DLD1 (cell line): ENCODE results near the gene TPM2.

Experiments used
- in situ Hi-C: cut with HindIII; loops from 2 replicates; pipeline ENCODE4 v1.10.0; 2017; ENCODE audit warnings: low sequenced_read_pairs

Gene TPM2

GRCh38 chr9:35635730-35636129, 54.0 kb downstream of the TPM2 start:
- in situ Hi-C loops = no loop called here
